Measurements from ENCODE around the gene DHX30.

DNA sequence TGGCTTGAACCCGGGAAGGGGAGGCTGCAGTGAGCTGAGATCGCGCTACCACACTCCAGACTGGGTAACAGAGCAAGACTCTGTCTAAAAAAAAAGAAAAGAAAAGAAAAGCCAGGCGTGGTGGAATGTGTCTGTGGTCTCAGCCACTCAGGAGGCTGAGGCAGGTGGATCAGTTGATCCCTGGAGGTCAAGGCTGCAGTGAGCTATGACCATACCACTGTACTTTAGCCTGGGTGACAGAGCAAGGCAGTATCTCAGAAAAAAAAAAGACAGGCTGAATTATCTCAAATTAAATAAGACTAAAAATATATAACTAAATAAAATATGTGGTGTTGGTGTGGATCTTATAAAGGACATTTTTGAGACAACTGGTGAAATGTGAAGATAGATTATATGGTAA is 41.9 kb upstream of the DHX30 start:
- TF ChIP-seq, protein P1, sequence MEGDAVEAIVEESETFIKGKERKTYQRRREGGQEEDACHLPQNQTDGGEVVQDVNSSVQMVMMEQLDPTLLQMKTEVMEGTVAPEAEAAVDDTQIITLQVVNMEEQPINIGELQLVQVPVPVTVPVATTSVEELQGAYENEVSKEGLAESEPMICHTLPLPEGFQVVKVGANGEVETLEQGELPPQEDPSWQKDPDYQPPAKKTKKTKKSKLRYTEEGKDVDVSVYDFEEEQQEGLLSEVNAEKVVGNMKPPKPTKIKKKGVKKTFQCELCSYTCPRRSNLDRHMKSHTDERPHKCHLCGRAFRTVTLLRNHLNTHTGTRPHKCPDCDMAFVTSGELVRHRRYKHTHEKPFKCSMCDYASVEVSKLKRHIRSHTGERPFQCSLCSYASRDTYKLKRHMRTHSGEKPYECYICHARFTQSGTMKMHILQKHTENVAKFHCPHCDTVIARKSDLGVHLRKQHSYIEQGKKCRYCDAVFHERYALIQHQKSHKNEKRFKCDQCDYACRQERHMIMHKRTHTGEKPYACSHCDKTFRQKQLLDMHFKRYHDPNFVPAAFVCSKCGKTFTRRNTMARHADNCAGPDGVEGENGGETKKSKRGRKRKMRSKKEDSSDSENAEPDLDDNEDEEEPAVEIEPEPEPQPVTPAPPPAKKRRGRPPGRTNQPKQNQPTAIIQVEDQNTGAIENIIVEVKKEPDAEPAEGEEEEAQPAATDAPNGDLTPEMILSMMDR (conservative IDR thresholded peaks at IDR 0.05), result no peak
- TF ChIP-seq ZFX (IDR thresholded peaks at IDR 0.05), result no peak
